ENCODE measurements around the gene P2RX5.

- TF ChIP-seq, protein P1, sequence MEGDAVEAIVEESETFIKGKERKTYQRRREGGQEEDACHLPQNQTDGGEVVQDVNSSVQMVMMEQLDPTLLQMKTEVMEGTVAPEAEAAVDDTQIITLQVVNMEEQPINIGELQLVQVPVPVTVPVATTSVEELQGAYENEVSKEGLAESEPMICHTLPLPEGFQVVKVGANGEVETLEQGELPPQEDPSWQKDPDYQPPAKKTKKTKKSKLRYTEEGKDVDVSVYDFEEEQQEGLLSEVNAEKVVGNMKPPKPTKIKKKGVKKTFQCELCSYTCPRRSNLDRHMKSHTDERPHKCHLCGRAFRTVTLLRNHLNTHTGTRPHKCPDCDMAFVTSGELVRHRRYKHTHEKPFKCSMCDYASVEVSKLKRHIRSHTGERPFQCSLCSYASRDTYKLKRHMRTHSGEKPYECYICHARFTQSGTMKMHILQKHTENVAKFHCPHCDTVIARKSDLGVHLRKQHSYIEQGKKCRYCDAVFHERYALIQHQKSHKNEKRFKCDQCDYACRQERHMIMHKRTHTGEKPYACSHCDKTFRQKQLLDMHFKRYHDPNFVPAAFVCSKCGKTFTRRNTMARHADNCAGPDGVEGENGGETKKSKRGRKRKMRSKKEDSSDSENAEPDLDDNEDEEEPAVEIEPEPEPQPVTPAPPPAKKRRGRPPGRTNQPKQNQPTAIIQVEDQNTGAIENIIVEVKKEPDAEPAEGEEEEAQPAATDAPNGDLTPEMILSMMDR (conservative IDR thresholded peaks at IDR 0.05; ENCODE audit: low read depth in 2 of 2): no peak
- TF ChIP-seq POLR2AphosphoS5 (IDR thresholded peaks at IDR 0.05; ENCODE audit: low read depth): no peak
Measured at GRCh38 chr17:3655766-3656165, 40.2 kb downstream of the P2RX5 start.

All from GM23338 (cell line).